NCI-H2196 (cell line): ENCODE data around the gene THUMPD2.
"Not testable (repeated sequence)": the region's sequence is repeated elsewhere in the genome, so short reads cannot be mapped to it uniquely, and the experiment has no call there.

Source experiments
- DNase-seq: peaks from one replicate; lab custom pipeline; 2025; ENCODE audit not compliant: unreplicated experiment; lab: John Stamatoyannopoulos, UW

The THUMPD2 gene, protein sequence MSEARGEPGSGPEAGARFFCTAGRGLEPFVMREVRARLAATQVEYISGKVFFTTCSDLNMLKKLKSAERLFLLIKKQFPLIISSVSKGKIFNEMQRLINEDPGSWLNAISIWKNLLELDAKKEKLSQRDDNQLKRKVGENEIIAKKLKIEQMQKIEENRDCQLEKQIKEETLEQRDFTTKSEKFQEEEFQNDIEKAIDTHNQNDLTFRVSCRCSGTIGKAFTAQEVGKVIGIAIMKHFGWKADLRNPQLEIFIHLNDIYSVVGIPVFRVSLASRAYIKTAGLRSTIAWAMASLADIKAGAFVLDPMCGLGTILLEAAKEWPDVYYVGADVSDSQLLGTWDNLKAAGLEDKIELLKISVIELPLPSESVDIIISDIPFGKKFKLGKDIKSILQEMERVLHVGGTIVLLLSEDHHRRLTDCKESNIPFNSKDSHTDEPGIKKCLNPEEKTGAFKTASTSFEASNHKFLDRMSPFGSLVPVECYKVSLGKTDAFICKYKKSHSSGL

GRCh38 chr2:39778775-39779340 lies at the start of gene THUMPD2:
TSS of gene THUMPD2 (minus strand) at chr2:39779258. CDS start at chr2:39779239, 19 bp downstream.
- peak; percentile 89 for DNase-seq

DNA sequence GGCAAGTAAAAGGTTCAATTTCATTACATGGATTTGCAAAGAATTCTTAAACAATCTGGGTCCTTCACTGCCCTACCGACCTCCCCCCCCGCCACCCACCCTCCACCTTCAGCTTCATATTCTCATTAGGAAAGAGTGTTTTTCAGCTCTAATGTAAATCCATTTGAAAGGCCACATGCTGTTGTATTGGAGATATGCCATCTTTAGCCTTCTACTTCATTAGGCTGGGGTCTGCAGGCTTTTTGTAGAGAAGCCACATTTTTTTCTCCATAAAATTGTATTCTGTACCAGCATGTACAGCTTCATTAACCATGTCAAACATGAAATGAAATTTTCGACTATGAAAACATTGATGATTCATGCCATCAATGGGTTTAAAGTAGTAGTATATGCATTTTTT lies 42.8 kb upstream of the THUMPD2 start:
- no peak for DNase-seq

DNA sequence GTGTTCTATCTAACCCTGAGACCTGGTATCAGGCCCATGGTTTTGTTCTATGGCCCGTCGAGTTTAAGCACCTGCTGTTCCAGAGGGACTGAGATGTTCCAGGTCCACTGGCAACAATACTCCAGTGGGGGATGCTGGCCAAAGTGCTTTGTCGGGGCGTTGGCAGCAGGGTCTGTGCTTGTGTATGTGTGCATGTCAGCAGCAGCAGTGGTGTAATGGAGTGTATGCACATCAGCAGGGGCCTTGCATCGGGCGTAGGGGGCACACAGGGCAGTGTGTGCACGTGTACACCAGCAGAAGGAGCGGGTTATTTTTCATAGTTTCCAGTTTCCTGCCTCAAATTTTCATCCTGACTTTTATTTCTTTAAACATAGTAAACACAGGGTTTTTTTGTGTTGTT lies 37.8 kb upstream of the THUMPD2 start:
- no peak for DNase-seq

- no peak for DNase-seq
Observed at GRCh38 chr2:39816428-39816827, 37.4 kb upstream of the THUMPD2 start.

GRCh38 chr2:39805936-39806608 lies 27.0 kb upstream of the THUMPD2 start:
- no peak for DNase-seq

DNA sequence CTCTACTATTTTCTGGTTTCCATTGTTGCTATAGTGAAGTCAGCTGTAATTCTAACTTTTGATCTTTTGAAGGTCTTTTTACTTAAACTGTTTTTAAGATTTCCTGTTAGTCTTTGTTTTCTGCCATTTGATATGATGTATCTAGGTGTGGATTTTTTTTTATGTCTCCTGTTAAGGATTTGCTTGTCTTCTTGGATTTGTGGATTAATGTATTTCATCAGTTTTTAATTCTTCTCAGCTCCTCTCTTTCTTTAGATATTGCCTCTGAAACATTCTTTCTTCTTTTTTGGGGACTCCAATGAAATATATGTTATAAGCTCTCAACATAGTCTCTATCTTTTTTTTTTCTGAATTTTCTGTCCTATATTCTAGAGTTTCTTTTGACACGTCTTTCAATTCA lies 24.8 kb upstream of the THUMPD2 start:
- DNase-seq, result no peak

DNA sequence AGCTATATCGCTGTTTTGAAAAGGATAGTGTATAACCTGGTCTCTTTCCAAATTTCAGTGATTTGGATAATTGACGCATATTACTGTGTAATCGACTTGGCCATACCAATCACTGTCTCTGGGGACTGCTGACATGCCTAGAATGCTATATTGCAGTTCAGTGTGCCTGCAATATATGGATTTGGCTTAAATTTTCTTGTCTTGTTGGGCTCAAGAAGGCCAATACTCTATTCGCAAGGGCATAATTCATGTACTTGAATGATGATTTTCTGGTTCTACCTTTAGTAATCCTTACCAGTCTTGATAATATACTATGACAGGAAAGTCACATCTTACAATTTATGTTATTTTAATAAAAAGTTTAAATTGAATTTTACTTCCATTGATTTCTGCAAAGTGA lies 21.7 kb upstream of the THUMPD2 start:
- no peak for DNase-seq

- no peak for DNase-seq
Observed at GRCh38 chr2:39796134-39796533, 17.1 kb upstream of the THUMPD2 start.

DNA sequence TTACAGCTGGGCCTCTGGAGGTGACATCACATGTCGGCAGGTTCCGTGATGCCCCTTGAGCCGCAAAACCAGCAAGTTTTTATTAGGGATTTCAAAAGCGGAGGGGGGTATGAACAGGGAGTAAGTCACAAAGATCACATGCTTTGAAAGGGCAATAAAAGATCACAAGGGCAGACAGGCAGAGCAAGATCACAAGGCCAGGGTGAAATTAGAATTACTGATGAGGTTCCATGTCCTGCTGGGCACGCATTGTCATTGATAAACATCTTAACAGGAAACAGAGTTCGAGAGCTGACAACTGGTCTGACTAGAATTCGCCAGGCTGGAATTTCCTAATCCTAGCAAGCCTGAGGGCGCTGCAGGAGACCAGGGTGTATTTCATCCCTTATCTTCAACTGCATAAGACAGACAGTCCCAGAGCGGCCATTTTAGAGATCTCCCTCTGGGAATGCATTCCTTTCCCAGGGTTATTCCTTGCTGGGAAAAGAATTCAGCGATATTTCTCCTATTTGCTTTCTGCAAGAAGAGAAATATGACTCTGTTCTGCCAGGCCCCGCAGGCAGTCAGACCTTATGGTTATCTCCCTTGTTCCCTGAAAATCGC lies 11.3 kb upstream of the THUMPD2 start:
- not testable (repeated sequence) for DNase-seq

DNA sequence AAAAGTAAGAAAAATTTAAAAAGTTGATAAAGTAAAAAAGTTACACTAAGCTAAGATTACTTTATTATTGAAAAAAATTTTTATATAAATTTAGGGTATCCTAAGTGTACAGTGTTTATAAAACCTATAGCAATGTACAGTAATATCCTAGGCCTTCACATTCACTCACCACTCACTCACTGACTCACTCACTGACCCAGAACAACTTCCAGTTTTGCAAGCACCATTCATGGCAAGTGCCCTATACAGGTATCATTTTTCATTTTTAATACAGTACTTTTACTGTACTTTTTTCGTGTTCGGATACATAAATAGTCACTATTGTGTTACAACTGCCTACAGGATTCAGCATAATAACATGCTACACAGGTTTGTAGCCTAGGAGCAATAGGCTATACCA lies 8.9 kb upstream of the THUMPD2 start:
- no peak for DNase-seq

GRCh38 chr2:39786761-39787522 lies 7.9 kb upstream of the THUMPD2 start:
- no peak for DNase-seq

DNA sequence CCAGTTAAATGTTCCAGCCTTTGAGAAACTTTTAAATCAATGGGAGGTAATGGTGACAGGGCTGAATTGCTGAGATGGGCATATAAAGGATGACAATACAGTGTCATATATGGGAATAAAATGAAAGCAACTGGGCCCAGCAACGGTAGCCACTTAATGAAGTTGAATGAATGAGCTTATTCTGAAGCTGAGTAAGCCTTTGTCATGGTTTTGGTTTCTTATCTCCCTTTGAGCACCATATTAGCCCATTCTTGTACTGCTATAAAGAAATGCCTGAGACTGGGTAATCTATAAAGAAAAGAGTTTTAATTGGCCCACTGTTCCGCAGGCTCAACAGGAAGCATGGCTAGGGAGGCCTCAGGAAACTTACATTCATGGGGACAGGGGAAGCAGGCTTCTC lies 3.5 kb upstream of the THUMPD2 start:
- no peak for DNase-seq

GRCh38 chr2:39781697-39782096 lies 2.6 kb upstream of the THUMPD2 start:
- DNase-seq, result no peak

GRCh38 chr2:39780825-39781600 lies 2.0 kb upstream of the THUMPD2 start:
- no peak for DNase-seq

DNA sequence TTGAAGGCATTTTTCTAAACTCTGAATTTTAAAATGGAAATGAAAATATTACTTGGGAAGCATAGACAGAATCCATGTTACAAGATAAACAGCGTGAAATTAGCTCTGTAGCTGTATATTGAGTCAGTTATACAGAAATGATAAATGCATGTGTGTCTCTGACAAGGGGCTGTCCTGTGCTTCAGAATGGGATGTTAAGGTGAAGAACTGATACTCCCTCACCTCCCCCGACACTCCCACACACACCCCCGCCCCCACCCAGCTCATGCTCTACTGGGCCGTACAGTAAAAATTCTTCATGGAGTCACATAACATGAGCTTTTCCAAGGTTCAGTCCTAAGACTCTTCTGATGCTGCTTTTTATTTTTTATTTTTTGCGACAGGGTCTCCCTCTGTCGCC lies 869 bp upstream of the THUMPD2 start:
- no peak for DNase-seq

DNA sequence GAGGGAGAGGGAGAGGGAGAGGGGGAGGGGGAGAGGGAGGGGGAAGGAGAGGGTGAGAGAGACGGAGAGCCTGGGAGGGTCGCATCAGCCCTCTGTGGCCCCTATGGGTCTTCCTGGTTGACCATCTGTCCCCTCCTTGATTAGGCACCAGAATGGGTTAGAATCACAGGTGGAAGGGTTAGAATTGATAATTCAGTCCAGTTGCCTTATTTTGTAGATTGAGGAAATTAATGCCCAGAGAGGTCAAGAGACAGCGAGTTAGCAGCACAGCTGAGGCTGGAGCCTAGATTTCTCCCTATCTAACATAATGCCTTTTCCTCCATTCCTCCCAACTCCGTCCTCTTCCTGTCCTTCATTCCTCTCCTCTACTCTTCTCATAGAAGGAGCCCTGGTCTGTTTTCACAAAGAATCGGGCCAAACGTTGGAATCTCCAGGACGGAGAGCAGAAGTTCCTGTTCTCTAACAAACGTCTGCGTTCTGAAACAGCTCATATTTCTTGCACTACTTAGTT lies 338 bp upstream of the THUMPD2 start:
- DNase-seq, result no peak

DNA sequence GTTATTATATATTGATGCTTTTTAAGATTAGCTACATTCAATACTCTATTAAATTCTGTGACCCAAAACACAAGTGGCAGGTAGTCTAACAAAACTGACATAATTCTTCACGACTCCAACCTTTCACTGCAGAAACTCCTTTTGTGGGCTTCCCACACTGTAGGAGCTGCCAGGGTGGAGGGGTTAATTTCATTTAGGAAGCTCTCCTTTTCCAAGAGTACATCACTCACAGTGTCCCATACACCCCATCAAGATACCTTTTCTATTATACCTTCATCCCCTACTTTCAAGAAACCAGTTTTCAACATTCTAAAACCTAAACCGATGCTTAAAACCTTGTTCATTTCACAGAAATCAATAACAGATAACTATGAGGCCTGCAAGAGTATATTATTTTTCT lies 825 bp downstream of the THUMPD2 start:
- DNase-seq, result no peak

DNA sequence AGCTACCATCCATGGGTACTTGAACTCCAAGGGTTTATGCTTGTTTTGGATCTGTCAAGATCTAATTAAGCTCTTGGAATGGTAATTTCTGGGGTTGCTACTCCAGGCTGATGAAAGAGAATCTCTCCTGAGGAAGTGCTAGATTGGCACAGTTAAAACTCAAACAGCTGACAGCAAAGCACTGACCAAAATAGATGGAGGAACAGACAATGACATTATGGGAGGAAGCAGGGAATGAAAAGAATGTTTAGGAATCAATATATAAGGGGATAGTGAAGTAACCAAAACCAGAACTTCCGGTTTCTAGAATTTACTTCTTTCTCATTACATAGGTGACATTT lies 6.3 kb downstream of the THUMPD2 start:
- no peak for DNase-seq

DNA sequence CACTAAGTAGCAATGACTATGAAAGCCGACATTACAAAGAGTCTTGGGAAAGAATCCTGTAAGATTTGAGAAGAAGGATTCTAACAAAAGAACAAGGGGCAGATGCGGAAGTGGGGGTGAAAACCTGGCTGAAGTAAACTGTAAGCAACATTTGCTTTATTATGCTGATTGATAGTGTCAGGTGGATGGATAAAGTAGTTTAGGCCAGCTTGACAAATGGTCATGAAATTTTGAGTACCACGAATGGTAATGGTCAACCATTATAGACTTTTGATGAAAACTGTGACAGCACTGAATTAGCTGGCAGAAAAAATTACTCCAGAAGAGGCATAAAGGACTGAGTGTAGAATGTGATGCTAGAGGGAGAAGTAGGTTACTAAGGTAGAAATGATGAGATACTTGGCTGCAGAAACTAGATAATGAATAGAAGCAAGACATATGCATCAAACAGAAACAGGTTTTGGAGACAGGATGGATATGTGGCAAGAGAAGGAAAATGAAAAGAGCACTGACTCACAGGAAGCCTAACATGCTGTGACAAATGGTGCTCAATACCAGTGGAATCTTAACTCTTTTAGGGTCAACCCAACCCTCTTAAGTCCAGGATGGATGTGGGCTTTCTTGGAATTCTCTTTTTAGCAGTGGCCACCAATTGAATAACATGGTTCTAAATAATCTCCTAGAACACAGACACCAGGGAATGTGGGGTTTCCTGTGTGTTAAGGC lies 6.8 kb downstream of the THUMPD2 start:
- no peak for DNase-seq
